HG03442 (cell line): ENCODE results near the gene PROM1.

Experiments used
- ATAC-seq: cut with Tn5 transposase; IDR thresholded peaks from one replicate; pipeline ENCODE4 v1.9.1; 2021; ENCODE audit warnings: mild to moderate bottlenecking, moderate library complexity; ENCODE audit not compliant: unreplicated experiment

PROM1 gene

DNA sequence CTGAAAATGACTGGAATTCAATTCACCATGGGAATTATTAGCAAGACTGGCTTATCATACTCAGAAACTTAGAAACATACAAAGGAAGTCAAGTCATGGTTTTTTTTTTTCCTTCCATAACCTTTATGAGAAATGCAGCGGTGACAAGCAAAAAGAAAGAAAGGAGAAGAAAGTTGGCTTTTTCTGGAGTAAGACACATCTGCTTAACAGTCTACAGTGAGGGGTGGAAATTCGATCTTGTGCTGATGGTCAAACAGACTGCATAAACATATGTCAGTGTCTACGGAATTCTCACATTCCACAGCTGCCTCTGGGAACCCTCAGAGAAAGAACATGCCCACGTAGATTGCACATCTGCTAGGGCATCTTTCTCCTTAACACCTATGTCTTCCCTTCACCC is 54.6 kb downstream of the PROM1 start:
- ATAC-seq = no peak

DNA sequence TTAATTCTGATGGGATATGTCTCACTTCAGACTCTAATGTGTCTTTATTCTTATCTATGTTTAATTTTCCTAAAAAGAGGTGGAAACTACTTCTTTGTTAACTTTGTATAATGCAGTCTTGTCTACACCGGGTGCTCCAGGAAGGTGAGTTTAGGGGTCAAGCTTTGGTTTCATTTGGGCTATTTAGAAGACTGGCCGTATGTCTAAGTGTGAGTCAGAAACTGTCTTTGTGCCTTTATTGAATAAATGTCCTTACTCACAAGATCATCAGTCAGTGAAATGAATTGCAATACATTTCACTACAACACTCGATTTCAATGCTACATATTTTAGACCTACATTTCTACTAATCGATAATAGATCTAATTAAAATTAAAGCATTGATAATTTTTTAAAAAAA is 56.2 kb downstream of the PROM1 start:
- no peak for ATAC-seq

DNA sequence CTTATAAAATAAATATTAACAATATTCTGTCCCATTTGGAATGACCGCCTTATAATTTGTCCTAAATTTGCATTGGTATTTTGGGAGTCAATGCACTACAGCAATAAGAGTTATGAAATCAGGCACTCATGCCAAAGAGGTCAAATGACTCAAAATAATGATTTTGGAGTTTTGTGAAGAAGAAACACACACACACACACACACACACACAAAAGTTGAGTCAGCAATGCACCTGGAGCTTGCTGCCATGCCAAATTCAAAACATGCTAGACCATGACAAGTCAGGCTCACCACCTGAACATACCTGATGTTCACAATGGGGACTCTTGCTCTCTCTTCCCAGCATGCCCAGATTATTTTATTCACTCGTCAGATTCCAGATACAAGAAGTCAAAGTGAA is 56.7 kb downstream of the PROM1 start:
- no peak for ATAC-seq

DNA sequence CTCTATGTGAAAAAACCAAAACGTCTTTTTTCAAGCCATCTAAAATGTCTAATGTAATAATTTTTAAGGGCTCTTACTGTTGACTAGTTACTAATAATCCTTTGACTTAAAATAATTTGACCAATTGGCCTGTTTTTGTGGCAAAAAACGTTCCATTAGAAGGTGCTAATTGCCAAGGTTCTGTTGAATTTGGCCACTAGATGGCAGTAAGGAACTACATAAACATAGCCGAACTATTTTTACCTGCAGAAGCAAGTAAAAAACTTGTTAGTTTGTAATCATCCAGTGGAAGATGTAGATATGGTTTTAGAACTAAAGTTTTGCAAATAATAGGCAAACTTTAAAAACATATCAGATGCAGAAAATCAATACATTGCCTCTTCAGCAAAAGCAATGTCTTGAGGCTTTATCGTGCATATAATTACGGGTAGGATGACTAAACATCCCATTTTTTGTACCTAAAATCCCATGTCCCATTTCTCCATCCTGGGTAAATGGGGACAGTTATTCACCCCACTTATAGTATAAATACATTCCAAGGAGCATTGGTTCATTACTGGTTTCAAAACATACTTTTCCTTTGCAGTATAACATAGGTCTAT is 57.6 kb downstream of the PROM1 start:
- ATAC-seq = no peak

DNA sequence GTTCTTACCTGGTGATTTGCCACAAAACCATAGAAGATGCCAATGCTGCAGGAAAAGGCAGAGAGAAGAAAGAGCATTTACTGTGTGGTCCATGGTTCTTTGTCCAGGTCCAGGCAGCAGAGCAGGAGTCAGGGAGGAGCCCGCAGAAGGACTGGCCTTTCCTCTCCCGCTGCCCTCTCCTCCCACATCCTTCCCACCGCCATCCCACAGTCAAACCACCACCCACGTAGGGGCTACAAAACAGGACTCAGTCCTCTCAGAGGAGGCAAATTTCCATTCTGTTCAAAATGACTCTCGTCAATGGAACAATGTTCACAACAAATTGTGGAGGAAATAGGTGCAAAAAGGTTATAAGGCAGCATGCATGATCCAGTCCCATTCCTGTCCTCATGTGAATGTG is 58.6 kb downstream of the PROM1 start:
- ATAC-seq = no peak

DNA sequence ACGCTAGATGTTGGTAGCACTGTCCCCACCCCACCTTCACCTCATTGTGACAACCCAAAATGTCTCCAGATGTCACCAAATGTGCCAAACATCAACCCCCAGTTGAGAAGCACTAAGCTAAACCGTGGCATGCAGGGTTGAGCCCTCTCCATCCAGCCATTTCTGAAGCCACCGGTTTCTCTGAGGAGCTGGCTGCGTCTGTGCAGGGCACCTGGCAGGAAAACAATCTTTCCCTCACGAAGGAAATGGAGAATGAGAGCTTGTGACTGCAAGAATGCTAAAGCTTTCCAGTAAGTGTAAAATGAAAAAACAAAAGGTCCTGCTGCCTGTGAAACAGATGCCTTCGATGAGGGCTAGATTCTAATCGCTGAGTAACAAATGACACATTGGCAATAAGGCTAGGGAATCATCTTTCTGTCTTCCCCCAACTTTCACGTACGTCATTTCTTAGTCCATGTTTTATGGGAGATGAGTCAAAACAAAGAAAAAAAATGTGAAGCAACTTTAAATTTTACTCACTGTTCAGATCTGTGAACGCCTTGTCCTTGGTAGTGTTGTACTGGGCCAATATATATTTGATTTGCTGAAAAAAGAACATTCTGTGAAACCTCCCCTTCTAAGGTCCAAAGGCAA is 59.9 kb downstream of the PROM1 start:
- no peak for ATAC-seq

DNA sequence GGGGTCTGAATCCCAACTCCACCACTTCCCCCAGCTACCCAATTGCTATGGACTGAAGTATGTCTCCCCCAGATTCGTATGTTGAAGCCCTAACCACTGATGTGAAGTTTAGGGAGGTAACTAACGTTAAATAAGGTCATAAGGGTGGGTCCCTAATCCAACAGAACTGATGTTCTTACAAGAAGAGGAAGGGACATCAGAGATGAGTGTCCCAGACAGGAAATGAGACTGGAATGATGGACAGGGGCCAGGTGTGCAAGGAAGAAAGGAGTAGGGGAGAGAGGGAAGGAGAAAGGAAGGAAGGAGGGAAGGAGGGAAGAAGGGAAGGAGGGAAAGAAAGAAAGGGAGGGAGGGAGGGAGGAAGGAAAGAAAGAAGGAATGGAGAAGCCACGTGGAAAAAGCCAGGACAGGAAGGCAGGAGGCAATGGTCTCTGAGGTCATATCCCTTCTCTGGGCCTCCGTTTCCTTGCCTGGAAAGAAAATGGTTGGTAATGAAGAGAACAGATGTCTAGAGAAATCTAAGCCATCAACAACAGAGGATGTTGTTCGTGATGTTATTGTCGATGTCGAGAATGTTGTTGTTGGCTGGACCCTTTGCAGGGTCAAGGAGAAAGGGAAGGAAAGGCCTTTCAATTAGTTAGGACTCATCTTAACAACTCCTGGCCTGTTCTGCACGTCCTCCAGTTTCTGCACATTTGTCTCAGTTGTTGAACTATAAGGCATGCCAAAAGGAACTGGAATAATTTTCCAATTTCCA is 61.8 kb downstream of the PROM1 start:
- no peak for ATAC-seq

DNA sequence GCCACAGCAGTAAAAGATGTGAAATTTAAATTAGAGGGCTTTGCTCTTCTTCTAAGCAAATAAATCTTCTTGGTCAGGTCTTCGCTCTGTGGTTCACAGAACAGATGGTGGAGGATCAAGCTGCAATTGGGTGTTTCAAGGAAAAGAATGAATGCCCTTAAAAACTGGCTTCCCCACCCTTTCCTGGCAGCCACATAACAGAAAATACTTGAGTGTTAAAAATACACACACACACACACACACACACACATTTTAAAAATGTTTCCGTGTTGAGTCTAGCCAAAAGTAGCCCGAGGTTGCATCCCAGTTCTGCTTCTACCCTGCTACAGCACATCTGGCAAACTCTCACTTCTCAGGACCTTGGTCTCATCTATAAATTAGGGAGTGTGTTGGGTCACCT is 64.2 kb downstream of the PROM1 start:
- ATAC-seq = no peak

DNA sequence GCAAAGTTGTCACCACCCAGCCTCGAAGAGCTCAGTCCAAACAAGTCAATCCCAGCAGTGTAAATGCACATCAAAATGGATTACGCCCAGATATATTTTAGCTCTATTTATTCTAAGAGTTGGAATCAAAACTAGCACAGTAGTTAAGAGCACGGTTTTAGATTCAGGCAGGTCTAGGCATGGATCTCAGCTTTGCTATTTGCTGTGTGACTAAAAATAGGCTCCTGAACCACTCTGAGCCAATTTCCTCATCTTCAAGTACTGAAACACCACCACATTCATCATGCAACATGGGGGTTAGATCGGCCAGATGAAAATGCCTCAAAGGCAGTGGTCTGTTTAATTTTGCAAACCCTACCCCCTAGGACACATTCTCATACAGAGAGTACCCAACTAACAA is 65.0 kb downstream of the PROM1 start:
- no peak for ATAC-seq

DNA sequence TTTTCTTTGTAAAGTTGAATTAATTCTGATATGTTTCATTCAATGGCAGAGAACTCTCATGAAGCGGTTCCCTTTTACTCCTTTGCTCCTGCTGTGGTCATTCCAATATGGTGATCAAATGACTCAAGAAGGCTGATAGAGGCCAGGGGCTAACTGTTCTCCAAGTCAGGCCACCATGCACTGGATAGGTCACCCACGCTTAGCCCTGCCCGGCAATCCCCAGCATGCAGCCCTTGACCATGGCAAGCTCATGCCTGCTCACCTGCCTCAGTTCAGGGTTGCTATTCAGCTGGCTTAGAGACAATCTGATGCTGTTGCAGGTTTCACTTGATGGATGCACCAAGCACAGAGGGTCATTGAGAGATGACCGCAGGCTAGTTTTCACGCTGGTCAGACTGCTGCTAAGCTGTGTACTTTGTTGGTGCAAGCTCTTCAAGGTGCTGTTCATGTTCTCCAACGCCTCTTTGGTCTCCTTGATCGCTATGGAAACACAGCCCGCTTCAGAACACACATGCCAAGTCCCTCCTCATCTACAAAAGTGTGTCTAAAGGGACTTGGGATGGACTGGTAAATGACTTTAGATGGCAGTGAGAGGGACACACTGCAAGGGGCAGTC is 65.7 kb downstream of the PROM1 start:
- ATAC-seq = no peak

DNA sequence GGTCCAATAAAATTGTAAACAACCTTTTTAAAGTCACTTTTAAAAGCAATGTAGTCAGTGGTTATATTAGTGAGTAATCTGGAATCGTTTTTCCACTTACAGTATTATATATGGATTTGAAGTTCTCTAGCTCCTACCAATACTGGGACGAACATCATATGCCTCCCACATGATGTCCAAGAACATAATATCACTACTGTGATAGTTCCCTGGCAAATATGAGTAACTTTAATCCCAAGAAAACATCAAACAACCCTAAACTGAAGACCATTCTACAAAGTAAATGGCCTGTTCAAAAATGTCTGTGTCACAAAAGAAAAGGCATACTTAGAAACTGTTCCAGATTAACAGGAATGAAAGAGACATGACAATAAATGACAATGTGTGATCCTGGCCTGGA is 67.3 kb downstream of the PROM1 start:
- ATAC-seq = no peak

DNA sequence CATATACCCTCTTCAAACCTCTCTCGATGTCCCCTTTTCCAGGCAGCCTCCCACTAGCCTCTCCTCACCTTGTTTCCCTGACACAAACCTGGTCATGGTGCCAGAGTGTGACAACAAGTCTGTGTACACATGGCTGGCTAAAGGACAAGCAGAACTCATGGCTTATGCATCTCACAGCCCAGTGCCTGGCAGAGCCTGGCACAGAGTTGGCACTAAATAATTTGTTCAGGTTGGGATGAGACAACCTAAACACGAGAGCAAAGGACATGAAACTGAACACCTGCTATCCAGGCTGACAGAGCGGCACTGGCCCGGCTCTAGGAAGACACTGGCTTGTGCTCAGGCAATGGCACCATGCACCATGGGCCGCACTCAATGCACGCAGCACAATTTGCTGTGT is 72.7 kb downstream of the PROM1 start:
- ATAC-seq = no peak

DNA sequence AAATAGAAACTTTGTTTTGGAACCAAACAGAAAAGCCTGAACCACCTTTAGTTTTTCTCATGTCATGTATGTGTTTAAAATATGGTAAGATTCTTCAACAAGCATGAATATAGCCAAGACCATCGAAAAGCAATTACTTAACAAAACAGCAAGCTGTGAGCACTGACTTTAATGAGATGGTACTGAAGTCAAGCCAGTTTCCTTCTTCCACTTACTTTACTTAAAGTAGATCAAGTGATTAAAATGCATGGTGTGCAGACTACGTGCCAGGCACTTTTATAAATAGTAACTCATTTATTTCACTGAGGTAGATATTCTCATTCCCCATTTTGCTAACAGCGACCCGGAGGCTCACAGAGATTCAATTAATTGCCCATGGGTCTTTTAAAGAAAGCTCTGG is 74.7 kb downstream of the PROM1 start:
- no peak for ATAC-seq

DNA sequence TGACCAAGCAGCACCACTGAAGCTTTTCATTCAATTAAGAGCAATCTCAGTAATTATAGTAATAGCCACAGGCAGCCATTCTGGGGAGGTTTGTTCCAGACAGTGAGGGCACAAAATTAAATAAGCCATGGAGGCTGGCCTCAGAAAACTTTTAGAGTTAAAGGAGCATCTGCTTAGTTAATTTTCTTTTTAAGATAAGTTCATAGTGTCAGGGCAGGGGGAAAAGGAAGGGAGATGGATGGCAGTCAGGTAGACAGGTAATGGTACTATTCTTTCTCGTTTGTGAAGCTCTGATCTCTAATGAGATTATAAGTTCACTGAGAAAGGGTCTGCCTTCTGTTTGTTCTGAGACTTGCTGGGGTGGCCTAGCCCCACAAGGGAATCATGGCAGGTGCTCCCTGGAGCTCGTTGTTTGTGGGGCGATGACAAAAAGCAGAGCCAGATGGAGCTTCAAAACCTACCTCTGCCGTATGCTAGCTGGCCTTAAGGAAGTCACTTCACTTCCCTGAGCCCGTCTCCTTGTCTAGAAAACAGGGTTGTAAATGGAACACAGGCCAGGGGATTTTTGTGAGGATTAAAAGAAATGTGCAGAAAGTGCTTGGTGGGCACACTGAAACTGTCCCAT is 76.2 kb downstream of the PROM1 start:
- no peak for ATAC-seq

DNA sequence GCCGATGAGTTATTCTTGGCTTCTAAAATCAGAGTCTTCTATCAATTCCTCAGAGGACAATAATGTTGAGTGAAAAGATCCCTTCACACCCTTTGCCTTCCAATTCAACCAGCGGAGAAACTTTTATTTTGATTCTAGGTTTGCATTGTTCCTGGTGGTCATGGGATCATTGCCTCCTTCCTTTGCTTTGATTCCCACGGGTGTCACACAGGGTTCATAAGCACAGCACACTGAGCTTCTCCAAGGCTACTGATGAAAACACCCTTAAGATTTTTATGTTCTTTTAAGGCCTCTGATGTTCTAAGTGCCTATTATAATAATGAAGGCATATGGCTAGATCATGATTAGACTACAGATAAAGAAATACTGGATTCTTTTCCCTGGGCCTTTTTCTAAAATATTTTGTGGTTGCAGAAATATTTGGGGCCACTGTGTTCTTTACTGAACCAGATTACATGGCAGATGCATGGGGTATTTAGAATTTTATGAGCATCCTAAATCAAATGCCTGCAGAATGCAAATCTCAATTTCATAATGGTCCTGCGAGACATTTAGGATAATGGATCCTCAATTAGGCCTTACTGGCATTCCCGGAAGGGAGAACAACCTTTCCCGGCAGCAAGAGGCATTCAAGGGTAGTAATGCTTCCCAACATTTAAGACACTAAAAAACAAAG is 76.9 kb downstream of the PROM1 start:
- no peak for ATAC-seq

DNA sequence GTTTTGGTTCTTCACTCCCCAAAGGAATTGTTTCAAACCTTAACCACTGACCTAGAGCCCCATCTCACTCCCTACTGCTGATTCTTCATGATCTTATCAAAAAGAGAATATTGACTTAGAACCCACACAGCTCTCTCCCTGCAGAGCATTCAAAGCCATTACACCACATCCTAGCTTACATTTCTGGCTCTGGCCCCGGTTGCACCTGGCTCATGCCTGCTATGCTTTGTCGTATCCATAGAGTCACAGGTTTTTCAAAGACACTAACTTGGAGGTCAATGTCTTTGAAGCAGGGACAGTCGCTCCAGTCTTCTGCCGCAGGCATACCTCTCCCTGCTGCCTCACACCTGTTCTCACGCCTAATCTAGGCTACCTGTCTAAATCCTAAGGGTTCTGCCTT is 78.1 kb downstream of the PROM1 start:
- no peak for ATAC-seq

DNA sequence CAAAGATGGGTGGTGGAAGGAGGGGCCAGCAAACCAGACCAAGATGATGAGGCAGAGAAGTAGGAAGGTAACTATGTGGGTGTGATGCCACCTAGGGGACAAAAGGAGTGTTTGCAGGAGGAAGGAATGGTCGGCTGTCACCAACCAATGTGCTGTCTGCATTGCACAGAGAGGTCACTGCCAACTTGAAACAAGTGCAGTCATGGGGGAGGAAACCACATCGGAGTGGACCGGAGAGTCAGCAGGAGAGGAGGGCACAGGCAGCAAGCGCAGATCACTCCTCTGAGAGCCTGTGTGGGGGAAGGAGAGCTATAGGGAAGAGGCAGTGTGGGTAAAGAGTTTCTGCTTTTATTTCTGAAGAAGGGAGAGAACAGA is 82.4 kb downstream of the PROM1 start:
- peak; percentile 96 for ATAC-seq

DNA sequence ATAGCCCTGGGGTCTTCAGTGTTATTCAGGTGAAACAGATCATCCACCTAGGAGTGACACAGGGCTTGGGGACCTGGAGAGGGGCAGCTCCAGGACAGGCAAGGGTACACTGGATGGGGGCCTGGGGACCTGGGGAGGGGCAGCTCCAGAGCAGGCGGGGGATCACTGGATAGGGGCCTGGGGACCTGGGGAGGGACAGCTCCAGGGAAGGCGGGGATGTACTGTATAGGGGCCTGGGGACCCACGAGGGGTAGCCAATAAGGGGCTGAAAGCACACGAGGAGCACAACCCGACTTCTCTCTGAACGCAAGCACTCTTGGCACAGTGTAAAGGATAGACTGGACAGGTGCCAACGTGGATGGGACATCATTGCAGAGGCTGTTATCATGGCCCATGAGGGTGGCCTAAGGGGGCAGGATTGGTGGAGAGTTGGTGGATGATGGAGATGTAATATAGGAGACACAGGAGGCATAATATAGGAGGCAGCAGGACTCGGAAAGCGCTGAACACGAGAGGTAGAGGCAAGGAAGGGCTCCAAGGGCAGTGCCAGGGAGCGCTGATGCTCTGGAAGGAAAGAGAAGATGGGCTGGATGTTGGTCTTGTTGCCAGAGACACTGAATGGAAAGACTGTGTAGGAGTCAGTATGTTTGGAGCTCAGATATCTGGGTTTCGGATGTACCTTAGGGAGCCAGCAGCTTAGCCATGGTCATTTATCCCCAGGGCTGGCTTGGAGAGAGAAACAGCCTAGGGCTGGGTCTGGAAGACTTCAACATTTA is 82.9 kb downstream of the PROM1 start:
- ATAC-seq = no peak

DNA sequence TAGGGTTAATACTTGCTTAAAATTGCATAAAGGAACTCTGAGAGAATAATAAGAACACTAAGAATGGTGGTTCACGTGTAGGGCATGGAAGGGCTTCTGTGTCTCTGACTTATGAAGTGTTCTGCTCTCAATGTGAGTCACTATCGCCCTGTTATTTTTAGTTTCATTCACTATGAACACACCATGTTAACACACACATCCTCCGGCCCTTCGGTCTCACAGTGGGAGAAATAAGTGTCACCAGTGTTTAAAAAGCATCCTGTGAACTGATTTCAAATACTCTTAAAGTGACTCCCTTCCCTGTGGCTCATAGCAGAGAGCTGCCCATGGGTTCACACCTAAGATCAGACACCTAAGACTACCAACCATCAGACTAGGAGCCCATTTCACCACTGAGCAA is 87.0 kb downstream of the PROM1 start:
- ATAC-seq = peak; percentile 44

DNA sequence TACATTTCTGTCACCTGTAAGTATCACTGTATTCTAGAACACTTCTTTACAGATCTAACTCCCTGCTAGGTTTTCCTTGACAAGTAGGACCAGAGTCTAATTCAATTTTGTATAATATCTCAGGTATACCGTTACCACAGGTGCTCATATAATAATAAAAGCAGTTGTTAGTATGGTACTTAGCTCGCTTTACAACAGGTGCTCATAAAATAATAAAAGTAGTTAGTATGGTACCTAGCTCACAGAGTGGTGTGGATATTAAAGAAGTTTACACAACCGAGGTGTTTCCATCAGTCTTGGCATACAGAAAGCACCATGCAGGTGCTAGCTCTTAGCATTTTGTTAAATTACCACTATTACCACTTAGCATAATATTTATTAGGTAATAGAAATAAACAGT is 88.0 kb downstream of the PROM1 start:
- no peak for ATAC-seq

DNA sequence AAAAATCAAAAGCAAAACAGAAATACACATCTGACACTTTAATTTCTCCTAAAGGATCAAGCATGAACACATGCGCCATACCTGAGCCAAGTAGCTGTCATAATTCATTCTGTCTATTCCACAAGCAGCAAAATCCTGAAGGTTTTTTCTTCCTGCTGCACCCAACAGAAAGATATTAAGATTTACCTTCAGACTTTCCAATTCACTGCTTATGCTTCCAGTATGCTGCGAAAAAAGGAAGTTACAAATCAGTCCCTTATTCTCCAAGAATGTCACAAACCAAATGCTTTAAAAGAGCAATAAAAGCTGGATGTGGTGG is 91.7 kb downstream of the PROM1 start:
- no peak for ATAC-seq
